ENCODE measurements around the gene SDF2.

SDF2 gene

DNA sequence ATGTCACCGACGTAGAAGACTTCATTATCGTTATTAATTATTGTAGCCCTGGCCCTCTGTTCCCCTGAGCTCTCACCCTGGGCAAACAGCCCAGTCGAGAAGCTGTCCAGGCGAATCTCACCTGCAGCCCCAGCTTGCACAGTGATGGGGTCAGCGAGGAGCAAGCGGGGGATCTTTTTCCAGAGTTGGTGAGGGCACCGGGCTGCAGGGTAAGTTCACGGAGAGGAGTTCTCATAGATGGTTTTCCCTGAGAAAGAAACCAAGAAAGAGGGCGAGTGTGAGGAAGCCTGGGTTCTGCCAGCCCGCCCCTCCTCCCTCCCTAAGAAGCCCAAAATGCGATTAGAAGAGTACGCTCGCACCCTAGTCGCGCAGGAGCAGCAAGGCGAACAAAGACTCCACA, 63.3 kb downstream of the SDF2 start:
- peak overlapping the region; percentile 75 for H3K4me3 ChIP-seq (ENCODE audit: low read length)
- DNase-seq (ENCODE audit: low read depth): no peak
- TF ChIP-seq, protein P1, sequence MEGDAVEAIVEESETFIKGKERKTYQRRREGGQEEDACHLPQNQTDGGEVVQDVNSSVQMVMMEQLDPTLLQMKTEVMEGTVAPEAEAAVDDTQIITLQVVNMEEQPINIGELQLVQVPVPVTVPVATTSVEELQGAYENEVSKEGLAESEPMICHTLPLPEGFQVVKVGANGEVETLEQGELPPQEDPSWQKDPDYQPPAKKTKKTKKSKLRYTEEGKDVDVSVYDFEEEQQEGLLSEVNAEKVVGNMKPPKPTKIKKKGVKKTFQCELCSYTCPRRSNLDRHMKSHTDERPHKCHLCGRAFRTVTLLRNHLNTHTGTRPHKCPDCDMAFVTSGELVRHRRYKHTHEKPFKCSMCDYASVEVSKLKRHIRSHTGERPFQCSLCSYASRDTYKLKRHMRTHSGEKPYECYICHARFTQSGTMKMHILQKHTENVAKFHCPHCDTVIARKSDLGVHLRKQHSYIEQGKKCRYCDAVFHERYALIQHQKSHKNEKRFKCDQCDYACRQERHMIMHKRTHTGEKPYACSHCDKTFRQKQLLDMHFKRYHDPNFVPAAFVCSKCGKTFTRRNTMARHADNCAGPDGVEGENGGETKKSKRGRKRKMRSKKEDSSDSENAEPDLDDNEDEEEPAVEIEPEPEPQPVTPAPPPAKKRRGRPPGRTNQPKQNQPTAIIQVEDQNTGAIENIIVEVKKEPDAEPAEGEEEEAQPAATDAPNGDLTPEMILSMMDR (conservative IDR thresholded peaks at IDR 0.05; ENCODE audit: low read length): no peak
